ENCODE measurements around the gene KCNT2. TPM values are rescaled to one million over a fixed set of nuclear protein-coding genes. Genes with fewer than 3 reads are reported as not detected.

Gene KCNT2
- total and polyA plus RNA-seq, 2 of the 8 experiments (the other 6 are each of a cell fraction or from before 2014, with no cell fraction given) = 2.3 to 10.2 TPM

GRCh38 chr1:196590959-196591358 is 17.3 kb downstream of the KCNT2 start (continued):
- TF ChIP-seq RXRA (IDR thresholded peaks at IDR 0.05; ENCODE audit: insufficient read depth, low read depth, low read length) (no peak), ZNF274 (IDR thresholded peaks at IDR 0.05; ENCODE audit: borderline replicate concordance, extremely low read depth, low read length) (no peak), SP2 (IDR thresholded peaks at IDR 0.05; ENCODE audit: low read length) (no peak), PHF8 (conservative IDR thresholded peaks at IDR 0.05; ENCODE audit: low read depth, low read length) (no peak), POU5F1 (IDR thresholded peaks at IDR 0.05; ENCODE audit: low read depth, low read length) (no peak), EP300 (IDR thresholded peaks at IDR 0.05; ENCODE audit: borderline replicate concordance in 1 of 2, low read depth in 2 of 2, low read length in 2 of 2) (no peak), BRCA1 (IDR thresholded peaks at IDR 0.05; ENCODE audit: low read depth, low read length) (no peak)

All from H1 (cell line).